MM.1S (cell line): Measurements from ENCODE around the gene TCF20.

Source experiments
- DNase-seq: peaks from one replicate; pipeline ENCODE4 v3.0.0-alpha.2; 2015
- H2AFZ ChIP-seq: fragments of 300-600 bp; sonication (generic); 2 replicates; pipeline ENCODE4 v1.6.0; 2016; ENCODE audit warnings: antibody characterized with exemption, low read length
- H3F3A ChIP-seq: fragments of 300-600 bp; sonication (generic); 2 replicates; pipeline ENCODE4 v1.6.1; 2016; ENCODE audit warnings: mild to moderate bottlenecking, antibody characterized with exemption, low read length, moderate library complexity, mixed read lengths; ENCODE audit not compliant: insufficient read depth
- H3K27ac ChIP-seq: fragments of 300-600 bp; sonication (generic); 2 replicates; pipeline ENCODE4 v1.5.1; 2016; ENCODE audit warnings: mild to moderate bottlenecking, low read length
- H3K27me3 ChIP-seq: fragments of 300-600 bp; sonication (generic); replicated peaks from 2 replicates; pipeline ENCODE4 v1.6.0; 2016; ENCODE audit warnings: low read length; ENCODE audit not compliant: insufficient read depth
- H3K36me3 ChIP-seq: fragments of 300-600 bp; sonication (generic); replicated peaks from 2 replicates; pipeline ENCODE4 v1.6.1; 2016; ENCODE audit warnings: mild to moderate bottlenecking, low read length, mixed read lengths; ENCODE audit not compliant: insufficient read depth
- H3K4me1 ChIP-seq: fragments of 300-600 bp; sonication (generic); 2 replicates; pipeline ENCODE4 v1.6.1; 2016; ENCODE audit warnings: low read length, mixed read lengths
- H3K4me2 ChIP-seq: fragments of 300-600 bp; sonication (generic); 2 replicates; pipeline ENCODE4 v1.6.0; 2016; ENCODE audit warnings: low read depth, low read length
- H3K4me3 ChIP-seq: fragments of 300-600 bp; sonication (generic); 2 replicates; pipeline ENCODE4 v1.5.1; 2016; ENCODE audit warnings: low read length, mixed read lengths
- H3K79me2 ChIP-seq: fragments of 300-600 bp; sonication (generic); 2 replicates; pipeline ENCODE4 v1.6.1; 2016; ENCODE audit warnings: mixed run types, low read length, mixed read lengths
- H3K9ac ChIP-seq: fragments of 300-600 bp; sonication (generic); 2 replicates; pipeline ENCODE4 v1.6.1; 2016; ENCODE audit warnings: low read length, mixed read lengths
- H3K9me2 ChIP-seq: fragments of 300-600 bp; sonication (generic); replicated peaks from 2 replicates; pipeline ENCODE4 v1.6.1; 2016; ENCODE audit warnings: mild to moderate bottlenecking, low read length, mixed read lengths; ENCODE audit not compliant: insufficient read depth
- H3K9me3 ChIP-seq: fragments of 300-600 bp; sonication (generic); replicated peaks from 2 replicates; pipeline ENCODE4 v1.6.1; 2016; ENCODE audit warnings: mild to moderate bottlenecking, low read length, mixed read lengths; ENCODE audit not compliant: insufficient read depth
- H4K20me1 ChIP-seq: fragments of 300-600 bp; sonication (generic); 2 replicates; pipeline ENCODE4 v1.6.1; 2016; ENCODE audit warnings: mild to moderate bottlenecking, low read length, moderate library complexity, mixed read lengths; ENCODE audit not compliant: insufficient read depth
- CTCF ChIP-seq: fragments of 300-600 bp; sonication (generic); IDR thresholded peaks from 2 replicates; pipeline ENCODE4 v1.5.1; 2016; ENCODE audit warnings: antibody characterized with exemption, low read length, mixed read lengths
- EZH2 ChIP-seq: fragments of 300-600 bp; sonication (generic); optimal IDR thresholded peaks from 2 replicates; pipeline ENCODE3; 2017; ENCODE audit warnings: low read depth, mild to moderate bottlenecking, antibody characterized with exemption, low read length, mixed read lengths
- EZH2phosphoT487 ChIP-seq: fragments of 300-600 bp; sonication (generic); IDR thresholded peaks from 2 replicates; pipeline ENCODE4 v1.6.1; 2018; ENCODE audit warnings: antibody characterized with exemption, low read length

TCF20 gene

GRCh38 chr22:42273855-42274451 lies 3.5 kb upstream of the TCF20 start:
- Histone ChIP-seq H3K36me3 (no peaks in the 10 kb centered on the region), H3K9me2 (no peaks in the 10 kb centered on the region), H3K27me3 (no peaks in the 10 kb centered on the region), H3K4me2 (no peak overlapping the region), H3K4me3 (no peak overlapping the region), H3F3A (peaks cover 17% of the 10 kb centered on the region; the same call in 1 of the 2 replicates), H4K20me1 (no peaks in the 10 kb centered on the region), H3K79me2 (peaks cover 23% of the 10 kb centered on the region), H3K27ac (no peak overlapping the region), H2AFZ (no peak overlapping the region), H3K9me3 (no peaks in the 10 kb centered on the region), H3K4me1 (peaks cover 23% of the 10 kb centered on the region), H3K9ac (no peak overlapping the region)
- TF ChIP-seq CTCF = no peak
- TF ChIP-seq EZH2phosphoT487 = no peak
- no peak for TF ChIP-seq EZH2
- no peak for DNase-seq

- Histone ChIP-seq H3K9me2 (no peaks in the 10 kb centered on the region), H3K9ac (no peak overlapping the region), H4K20me1 (0 out of 2 replicates have a peak, but pooled peaks cover 3% of the 10 kb centered on the region), H3K4me2 (no peak overlapping the region), H3F3A (0 out of 2 replicates have a peak, but pooled peaks cover 11% of the 10 kb centered on the region), H3K4me1 (peaks cover 17% of the 10 kb centered on the region), H3K36me3 (no peaks in the 10 kb centered on the region), H3K27me3 (no peaks in the 10 kb centered on the region), H2AFZ (no peak overlapping the region), H3K4me3 (no peak overlapping the region), H3K79me2 (peaks cover 37% of the 10 kb centered on the region), H3K27ac (no peak overlapping the region), H3K9me3 (no peaks in the 10 kb centered on the region)
- no peak for TF ChIP-seq EZH2phosphoT487
- no peak for TF ChIP-seq CTCF
- TF ChIP-seq EZH2 = no peak
- no peak for DNase-seq
Measured at GRCh38 chr22:42272431-42272999, 2.1 kb upstream of the TCF20 start.

- TF ChIP-seq EZH2 (no peak), CTCF (no peak), EZH2phosphoT487 (no peak)
- Histone ChIP-seq H3K9ac (no peak overlapping the region), H3K36me3 (no peaks in the 10 kb centered on the region), H3K79me2 (peaks cover 44% of the 10 kb centered on the region), H3K27ac (no peak overlapping the region), H3K4me3 (no peak overlapping the region), H3K4me2 (no peak overlapping the region), H2AFZ (no peak overlapping the region), H3K4me1 (peaks cover 12% of the 10 kb centered on the region; the same call in 1 of the 2 replicates), H3F3A (0 out of 2 replicates have a peak, but pooled peaks cover 11% of the 10 kb centered on the region), H3K9me2 (no peaks in the 10 kb centered on the region), H3K27me3 (no peaks in the 10 kb centered on the region), H3K9me3 (no peaks in the 10 kb centered on the region), H4K20me1 (0 out of 2 replicates have a peak, but pooled peaks cover 3% of the 10 kb centered on the region)
- DNase-seq = no peak
Measured at GRCh38 chr22:42271906-42272305, 1.5 kb upstream of the TCF20 start.
